Spleen (tissue), 11 donors: ENCODE measurements around the gene GPR78. TPM values are rescaled to one million over a fixed set of nuclear protein-coding genes. Genes with fewer than 3 reads are reported as not detected.

Experiments used
- DNase-seq: peaks from one replicate; pipeline ENCODE4 v3.0.0-alpha.2; 2020
- H3K27ac ChIP-seq, 8 donors: fragments of 200-600 bp; sonication (generic) in 7 of 8; 1 replicate in 4 of 8; 2 replicates in 4 of 8; pipeline versions ENCODE4 v1.5.0 to v1.8.0; 2016 to 2021; ENCODE audit warnings: inconsistent platforms in 4 of 8, mild to moderate bottlenecking in 4 of 8, moderate library complexity in 1 of 8
- H3K27me3 ChIP-seq, 7 donors: fragments of 200-600 bp; sonication (generic) in 6 of 7; replicated peaks in 1 of 7; 1 replicate in 4 of 7; 2 replicates in 3 of 7; pipeline versions ENCODE4 v1.5.0 to v1.8.0; 2016 to 2021; ENCODE audit warnings: inconsistent platforms in 3 of 7, mild to moderate bottlenecking in 1 of 7
- H3K36me3 ChIP-seq, 6 donors: fragments of 200-600 bp; sonication (generic) in 5 of 6; 1 replicate in 4 of 6; 2 replicates in 2 of 6; pipeline versions ENCODE4 v1.5.0 to v1.8.0; 2016 to 2021; ENCODE audit warnings: inconsistent platforms in 2 of 6
- H3K4me1 ChIP-seq, 6 donors: fragments of 200-600 bp; sonication (generic) in 5 of 6; 1 replicate in 3 of 6; 2 replicates in 3 of 6; pipeline versions ENCODE4 v1.5.0 to v1.8.0; 2016 to 2021; ENCODE audit warnings: inconsistent platforms in 3 of 6
- H3K4me3 ChIP-seq, 8 donors: fragments of 200-600 bp; sonication (generic) in 7 of 8; 1 replicate in 4 of 8; 2 replicates in 4 of 8; pipeline versions ENCODE4 v1.5.0 to v1.8.0; 2016 to 2021; ENCODE audit warnings: inconsistent platforms in 4 of 8, mild to moderate bottlenecking in 4 of 8, moderate library complexity in 2 of 8
- H3K9me3 ChIP-seq, 8 donors: fragments of 200-600 bp; sonication (generic) in 7 of 8; 1 replicate in 4 of 8; 2 replicates in 4 of 8; pipeline versions ENCODE4 v1.5.0 to v1.8.0; 2016 to 2021; ENCODE audit warnings: inconsistent platforms in 4 of 8
- POLR2A ChIP-seq, 3 donors: fragments of 450-650 bp; IDR thresholded peaks; one replicate each; pipeline ENCODE4 v1.5.1; 2017; ENCODE audit warnings: antibody characterized with exemption in 3 of 3, mild to moderate bottlenecking in 1 of 3
- POLR2AphosphoS5 ChIP-seq, 3 donors: sonication (generic); formaldehyde crosslinking; IDR thresholded peaks; one replicate each; pipeline ENCODE4 v1.5.1; 2017; ENCODE audit warnings: antibody characterized with exemption in 3 of 3
- WGBS, 5 donors: extraction: QIAGEN DNeasy Blood & Tissue Kit in 3 of 5; methylation state at CpG; one replicate each; pipeline versions ENCODE4 v1.1.5 to v1.1.7; 2013 to 2018; 5-methylcytosine and 5-hydroxymethylcytosine counted together
- intact Hi-C: fragments of 100-400 bp; cut with DNase I; formaldehyde crosslinking; loops from one replicate; pipeline ENCODE4 v1.15.0; 2023; ENCODE audit warnings: low total_unique reads
- polyA plus RNA-seq, 3 donors: library from polyadenylated mRNA; stranded (reverse); fragments of 200-250 nt; gene quantifications; one replicate each; pipeline ENCODE4 v1.2.1, GENCODE V29; 2013
- total RNA-seq, 7 donors: library from RNA; depleted of rRNA in 3 of 7; stranded (reverse); fragments of >200 nt in 3 of 7; fragmentation: NEBNext Ultra II Directional in 4 of 7; extraction: Animal tissue kit (Norgen Biotek cat#: 25700) in 4 of 7; gene quantifications; one replicate each; pipeline versions ENCODE4 v1.1.0 to v1.2.1, GENCODE V29; 2016 to 2021
- TF ChIP-seq, protein P1 (sequence below), 11 experiments: fragments of 200-600 bp in 7 of 11; fragments of 450-650 bp in 4 of 11; sonication (generic) in 4 of 11; IDR thresholded peaks in 8 of 11; conservative IDR thresholded peaks in 3 of 11; 1 replicate in 7 of 11; 2 replicates in 4 of 11; pipeline versions ENCODE4 v1.4.0 to v1.8.0; 2016 to 2021; ENCODE audit warnings: antibody characterized with exemption in 11 of 11, inconsistent platforms in 4 of 11, mild to moderate bottlenecking in 1 of 11
- donor health status: healthy with polysubstance abuse.
- donor health status: DM: no; HTN: no; CAD: no; lungs with moderate emphysema.
- donor health status: DM: no; HTN: no; CAD: no.
- donor health status: Bipolar disorder and iron deficiency.
- donor health status: healthy.
- donor health status: DM: no; HTN: no; CAD: no.
- donor health status: DM: yes; HTN: yes; CAD: no.

The GPR78 gene
- total and polyA plus RNA-seq, 10 donors: 0.07 to 1.5 (median 0.12) TPM; not detected in 5

DNA sequence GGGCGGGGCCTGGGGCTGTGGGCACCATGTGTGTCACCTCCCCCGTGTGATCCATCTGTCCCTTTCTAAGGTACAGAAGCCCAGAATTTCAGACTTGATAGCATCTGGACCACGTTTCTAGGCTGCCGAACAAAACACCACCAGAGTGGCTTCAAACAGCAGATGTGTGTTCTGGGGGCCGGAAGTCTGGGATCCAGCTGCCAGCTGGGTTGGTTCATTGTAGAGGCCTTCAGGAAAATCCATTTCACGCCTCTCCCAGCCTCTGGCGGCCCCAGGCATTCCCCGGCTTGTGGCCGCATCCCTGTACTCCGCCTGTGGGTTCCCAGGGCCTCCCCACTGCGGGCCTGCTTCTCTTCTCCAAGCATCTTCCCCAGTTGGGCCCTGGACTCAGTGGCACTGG is 39.6 kb upstream of the GPR78 start:
- H3K4me1 ChIP-seq: peaks cover 0 to 11% (median 4%) of the 10 kb centered on the region in 6 donors
- no peaks in the 10 kb centered on the region for H3K9me3 ChIP-seq
- TF ChIP-seq, protein P1, sequence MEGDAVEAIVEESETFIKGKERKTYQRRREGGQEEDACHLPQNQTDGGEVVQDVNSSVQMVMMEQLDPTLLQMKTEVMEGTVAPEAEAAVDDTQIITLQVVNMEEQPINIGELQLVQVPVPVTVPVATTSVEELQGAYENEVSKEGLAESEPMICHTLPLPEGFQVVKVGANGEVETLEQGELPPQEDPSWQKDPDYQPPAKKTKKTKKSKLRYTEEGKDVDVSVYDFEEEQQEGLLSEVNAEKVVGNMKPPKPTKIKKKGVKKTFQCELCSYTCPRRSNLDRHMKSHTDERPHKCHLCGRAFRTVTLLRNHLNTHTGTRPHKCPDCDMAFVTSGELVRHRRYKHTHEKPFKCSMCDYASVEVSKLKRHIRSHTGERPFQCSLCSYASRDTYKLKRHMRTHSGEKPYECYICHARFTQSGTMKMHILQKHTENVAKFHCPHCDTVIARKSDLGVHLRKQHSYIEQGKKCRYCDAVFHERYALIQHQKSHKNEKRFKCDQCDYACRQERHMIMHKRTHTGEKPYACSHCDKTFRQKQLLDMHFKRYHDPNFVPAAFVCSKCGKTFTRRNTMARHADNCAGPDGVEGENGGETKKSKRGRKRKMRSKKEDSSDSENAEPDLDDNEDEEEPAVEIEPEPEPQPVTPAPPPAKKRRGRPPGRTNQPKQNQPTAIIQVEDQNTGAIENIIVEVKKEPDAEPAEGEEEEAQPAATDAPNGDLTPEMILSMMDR (IDR thresholded peaks at IDR 0.05 in 8 of 11, conservative IDR thresholded peaks at IDR 0.05 in 3 of 11): no peak
- TF ChIP-seq POLR2A (IDR thresholded peaks at IDR 0.05): no peak
- DNase-seq: peak; percentile 59
- no peaks in the 10 kb centered on the region for H3K36me3 ChIP-seq
- no peak overlapping the region for H3K4me3 ChIP-seq
- 77 to 89% (median 86%) methylated on average over 11 of the region's 11 CpGs for WGBS, 5 donors
- H3K27me3 ChIP-seq: peaks cover 0 to 10% (median 0%) of the 10 kb centered on the region in 7 donors
- intact Hi-C loops: no loop called here
- peak overlapping the region in 1 of 8 donors; percentile 16 for H3K27ac ChIP-seq

DNA sequence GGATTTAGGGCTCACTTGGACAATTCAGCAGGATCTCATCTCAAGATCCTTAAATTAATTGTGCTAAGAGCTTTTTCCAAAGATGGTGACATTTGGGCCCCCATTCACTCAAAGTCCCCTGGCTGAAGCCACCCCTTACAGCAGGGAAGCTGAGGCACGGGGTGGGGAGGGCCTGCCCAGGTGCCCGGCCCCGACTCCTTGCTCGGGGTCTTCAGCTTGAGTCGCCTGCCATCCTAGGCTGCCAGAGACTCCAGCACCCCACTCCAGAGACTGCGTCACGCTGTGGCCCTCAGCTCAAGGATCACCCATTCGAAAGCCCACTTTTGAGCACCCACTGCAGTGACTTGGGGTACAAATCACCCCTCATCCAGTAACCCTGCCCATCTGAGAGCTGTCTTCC is 39.2 kb upstream of the GPR78 start:
- H3K27me3 ChIP-seq: peaks cover 0 to 11% (median 0%) of the 10 kb centered on the region in 7 donors
- no peak overlapping the region for H3K27ac ChIP-seq
- H3K36me3 ChIP-seq: no peaks in the 10 kb centered on the region
- H3K4me1 ChIP-seq: peaks cover 0 to 11% (median 4%) of the 10 kb centered on the region in 6 donors
- no peak overlapping the region for H3K4me3 ChIP-seq
- TF ChIP-seq, protein P1 (IDR thresholded peaks at IDR 0.05 in 8 of 11, conservative IDR thresholded peaks at IDR 0.05 in 3 of 11): no peak
- no peak for TF ChIP-seq POLR2AphosphoS5 (IDR thresholded peaks at IDR 0.05)
- no peak for TF ChIP-seq POLR2A (IDR thresholded peaks at IDR 0.05)
- peak; percentile 52 for DNase-seq
- 64 to 90% (median 79%) methylated on average over 8 of the region's 8 CpGs for WGBS, 5 donors
- H3K9me3 ChIP-seq: no peaks in the 10 kb centered on the region
- intact Hi-C loops: no loop called here

DNA sequence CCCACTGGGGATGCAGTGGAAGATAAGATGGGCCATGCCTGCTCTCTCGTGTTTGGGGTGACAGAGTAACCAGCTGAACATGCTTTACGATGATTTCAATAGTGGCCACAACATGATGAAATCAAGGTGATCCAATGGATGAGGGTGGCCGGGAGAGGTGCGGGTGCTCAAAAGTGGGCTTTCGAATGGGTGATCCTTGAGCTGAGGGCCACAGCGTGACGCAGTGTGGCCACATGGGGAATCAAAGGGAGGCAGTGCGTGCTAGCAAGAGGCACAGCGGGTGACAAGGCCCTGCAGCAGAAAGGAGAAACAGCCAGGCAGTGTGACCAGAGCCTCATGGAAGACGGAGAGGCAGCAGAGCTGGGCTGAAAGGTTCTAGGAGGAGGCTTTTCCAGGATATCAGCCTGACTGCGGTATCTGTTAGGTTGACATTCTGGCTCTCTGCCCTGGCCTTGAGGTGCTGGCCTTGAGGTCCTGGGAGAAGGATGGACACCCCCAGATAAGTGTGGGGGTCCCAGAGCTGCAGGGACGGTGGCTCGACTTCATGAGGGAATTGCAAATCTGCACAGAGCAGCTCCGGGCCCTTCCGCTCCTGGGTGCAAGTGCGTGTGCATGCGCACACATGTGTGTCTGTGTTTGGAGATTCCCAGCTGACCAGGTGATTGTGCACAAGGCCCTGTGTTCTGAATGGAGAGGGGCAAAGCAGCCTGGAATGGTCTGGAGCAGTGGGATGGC is 38.0 kb upstream of the GPR78 start:
- peak; percentile 62 for DNase-seq
- intact Hi-C loops: no loop called here
- H3K4me1 ChIP-seq: peaks cover 0 to 5% (median 2%) of the 10 kb centered on the region in 6 donors
- no peaks in the 10 kb centered on the region for H3K36me3 ChIP-seq
- H3K27me3 ChIP-seq: peaks cover 0 to 19% (median 0%) of the 10 kb centered on the region in 7 donors
- H3K4me3 ChIP-seq: no peak overlapping the region
- H3K27ac ChIP-seq: no peak overlapping the region
- no peak for TF ChIP-seq POLR2AphosphoS5 (IDR thresholded peaks at IDR 0.05)
- no peak for TF ChIP-seq POLR2A (IDR thresholded peaks at IDR 0.05)
- TF ChIP-seq, protein P1 (IDR thresholded peaks at IDR 0.05 in 8 of 11, conservative IDR thresholded peaks at IDR 0.05 in 3 of 11): no peak
- no peaks in the 10 kb centered on the region for H3K9me3 ChIP-seq
- 80 to 92% (median 85%) methylated on average over 16 to 17 of the region's 17 CpGs for WGBS, 5 donors

DNA sequence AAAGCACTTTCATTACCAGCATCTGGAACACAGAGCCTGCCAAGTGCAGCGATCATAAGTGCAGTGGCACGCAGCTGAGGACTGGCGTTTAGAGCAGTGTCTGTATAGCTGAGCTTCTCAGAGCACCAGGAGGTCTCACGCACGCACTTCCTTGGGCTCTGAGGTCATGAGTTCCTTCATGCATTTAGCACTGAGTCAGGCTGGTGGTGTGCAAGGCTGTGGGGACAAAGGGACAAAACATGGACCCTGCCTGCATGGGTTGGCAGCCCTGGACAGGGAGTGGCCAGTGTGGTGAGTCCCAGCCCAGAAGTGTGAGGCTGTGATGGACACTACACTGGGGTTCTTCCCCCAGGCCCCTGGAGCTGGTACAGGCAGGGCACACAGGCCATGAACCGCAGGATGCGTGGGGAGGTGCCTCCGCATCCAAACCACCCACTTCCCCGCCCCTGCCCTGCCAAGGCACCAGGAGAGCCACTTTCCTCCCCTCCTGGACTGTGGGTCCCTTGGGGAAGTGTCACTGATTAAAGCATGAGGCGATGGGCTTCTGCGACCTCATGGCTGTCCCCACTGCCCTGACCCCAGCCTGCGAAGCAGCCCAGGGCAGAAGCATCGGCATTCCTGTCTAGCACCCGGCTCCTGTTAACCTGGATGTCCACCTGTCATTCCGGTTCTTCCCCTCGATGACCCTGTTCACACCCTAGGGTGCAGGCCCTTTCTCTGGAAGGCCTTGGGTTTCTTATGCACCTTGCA is 37.2 kb upstream of the GPR78 start:
- peak; percentile 57 for DNase-seq
- TF ChIP-seq POLR2A (IDR thresholded peaks at IDR 0.05) (no peak), POLR2AphosphoS5 (IDR thresholded peaks at IDR 0.05) (no peak)
- TF ChIP-seq, protein P1 (IDR thresholded peaks at IDR 0.05 in 8 of 11, conservative IDR thresholded peaks at IDR 0.05 in 3 of 11): no peak

More for the DNA sequence above, 37.2 kb upstream of the GPR78 start:
- Histone ChIP-seq H3K4me3 (no peak overlapping the region), H3K36me3 (no peaks in the 10 kb centered on the region), H3K4me1 (no peaks in the 10 kb centered on the region), H3K27me3 (peaks cover 0 to 19% (median 0%) of the 10 kb centered on the region in 7 donors), H3K9me3 (no peaks in the 10 kb centered on the region), H3K27ac (no peak overlapping the region)
- intact Hi-C loops: no loop called here
- WGBS, 5 donors: 85 to 94% (median 89%) methylated on average over 13 to 16 of the region's 16 CpGs
